Astrocyte (in vitro differentiated cells and primary cell): ENCODE measurements around the gene CRYBA2.

Experiments used
- CTCF ChIP-seq: IDR thresholded peaks from 2 replicates; pipeline ENCODE4 v1.5.1; 2011; ENCODE audit warnings: low read depth, mild to moderate bottlenecking, inconsistent platforms, low read length, moderate library complexity; ENCODE audit not compliant: insufficient read depth
- EZH2 ChIP-seq: IDR thresholded peaks from 2 replicates; pipeline ENCODE4 v1.6.1; 2012; ENCODE audit warnings: mild to moderate bottlenecking, low read length, inconsistent platforms; ENCODE audit not compliant: insufficient read depth

DNA sequence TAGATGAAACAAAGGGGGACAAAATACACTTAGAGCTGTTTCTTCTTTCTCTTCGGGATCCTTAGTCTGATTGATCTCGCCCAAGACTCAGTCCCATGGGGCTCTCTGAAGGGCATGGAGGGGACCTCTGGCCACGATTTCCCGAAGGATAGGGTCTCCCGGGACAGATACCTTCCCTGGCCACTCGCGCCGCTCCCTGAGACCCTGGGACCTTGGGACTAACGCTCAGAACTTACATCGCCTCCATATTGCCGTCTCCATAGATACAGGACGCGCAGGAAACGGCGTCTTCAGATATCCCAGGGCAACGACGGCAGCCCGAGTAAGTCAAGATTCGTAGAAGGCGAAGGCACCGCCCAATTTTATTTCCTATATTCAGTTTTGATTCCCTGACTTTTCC, 48.0 kb upstream of the CRYBA2 start, which contains the start of gene CFAP65:
- no peak for TF ChIP-seq CTCF
- no peak for TF ChIP-seq EZH2
